Duodenal mucosa (tissue), 2 donors: ENCODE measurements around the gene KIAA0319L.
"Not testable (repeated sequence)": the region's sequence is repeated elsewhere in the genome, so short reads cannot be mapped to it uniquely, and the experiment has no call there.

Experiments
- H3K27ac ChIP-seq: one replicate; pipeline ENCODE4 v1.7.0; 2013; ENCODE audit warnings: low read depth, low read length
- H3K27me3 ChIP-seq, 2 donors: one replicate each; pipeline ENCODE4 v1.7.0; 2013; ENCODE audit warnings: low read length in 2 of 2, control low read depth in 1 of 2; ENCODE audit not compliant: insufficient read depth in 2 of 2, control insufficient read depth in 1 of 2
- H3K36me3 ChIP-seq, 2 donors: one replicate each; pipeline ENCODE4 v1.7.0; 2013; ENCODE audit warnings: low read length in 2 of 2, control low read depth in 1 of 2; ENCODE audit not compliant: insufficient read depth in 2 of 2, control insufficient read depth in 1 of 2
- H3K4me1 ChIP-seq, 2 donors: one replicate each; pipeline ENCODE4 v1.7.0; 2013; ENCODE audit warnings: low read length in 2 of 2, control low read depth in 1 of 2; ENCODE audit not compliant: insufficient read depth in 2 of 2, control insufficient read depth in 1 of 2
- H3K4me3 ChIP-seq, 2 donors: one replicate each; pipeline ENCODE4 v1.7.0; 2013; ENCODE audit warnings: low read length in 2 of 2, low read depth in 1 of 2
- H3K9ac ChIP-seq, 2 donors: one replicate each; pipeline ENCODE4 v1.7.0; 2013; ENCODE audit warnings: low read length in 2 of 2, low read depth in 1 of 2
- H3K9me3 ChIP-seq, 2 donors: one replicate each; pipeline ENCODE4 v1.7.0; 2013; ENCODE audit warnings: low read length in 2 of 2, control low read depth in 1 of 2; ENCODE audit not compliant: control insufficient read depth in 1 of 2

Gene KIAA0319L

DNA sequence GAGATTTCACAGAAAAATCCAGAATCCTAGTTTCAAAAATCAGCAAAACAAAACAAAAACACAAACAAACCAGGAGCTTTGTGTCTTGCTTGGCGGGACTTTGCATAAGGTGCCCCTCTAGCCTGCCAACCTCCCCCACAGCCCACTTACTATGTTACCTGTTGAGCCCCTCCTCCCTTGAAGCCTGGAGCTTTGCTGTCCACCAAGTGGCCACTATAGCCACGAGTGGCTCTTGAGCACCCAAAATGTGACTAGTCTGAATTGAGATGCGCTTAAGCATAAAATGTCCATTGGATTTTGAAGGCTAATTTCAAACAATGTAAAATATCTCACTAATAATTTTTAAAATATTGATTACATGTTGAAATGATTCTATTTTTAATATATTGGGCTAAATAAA, 28.1 kb upstream of the KIAA0319L start:
- Histone ChIP-seq H3K4me1 (no peaks in the 10 kb centered on the region), H3K4me3 (no peak overlapping the region), H3K36me3 (no peaks in the 10 kb centered on the region), H3K27me3 (no peaks in the 10 kb centered on the region), H3K9me3 (no peaks in the 10 kb centered on the region), H3K9ac (no peak overlapping the region), H3K27ac (no peak overlapping the region)

DNA sequence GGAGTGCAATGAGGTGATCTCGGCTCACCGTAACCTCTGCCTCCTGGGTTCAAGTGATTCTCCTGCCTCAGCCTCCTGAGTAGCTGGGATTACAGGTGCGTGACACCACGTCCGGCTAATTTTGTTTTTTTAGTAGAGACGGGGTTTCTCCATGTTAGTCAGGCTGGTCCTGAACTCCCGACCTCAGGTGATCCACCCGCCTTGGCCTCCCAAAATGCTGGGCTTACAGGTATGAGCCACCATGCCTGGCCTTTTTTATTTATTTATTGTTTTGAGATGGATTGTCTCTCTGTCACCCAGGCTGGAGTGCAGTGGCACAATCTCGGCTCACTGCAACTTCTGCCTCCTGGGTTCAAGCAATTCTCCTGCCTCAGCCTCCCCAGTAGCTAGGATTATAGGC, 24.4 kb upstream of the KIAA0319L start:
- not testable (repeated sequence) for H3K36me3 ChIP-seq, H3K9me3 ChIP-seq, H3K27ac ChIP-seq, H3K9ac ChIP-seq, H3K27me3 ChIP-seq, H3K4me3 ChIP-seq
- H3K4me1 ChIP-seq: peaks cover 5 to 15% of the 10 kb centered on the region in 2 donors

DNA sequence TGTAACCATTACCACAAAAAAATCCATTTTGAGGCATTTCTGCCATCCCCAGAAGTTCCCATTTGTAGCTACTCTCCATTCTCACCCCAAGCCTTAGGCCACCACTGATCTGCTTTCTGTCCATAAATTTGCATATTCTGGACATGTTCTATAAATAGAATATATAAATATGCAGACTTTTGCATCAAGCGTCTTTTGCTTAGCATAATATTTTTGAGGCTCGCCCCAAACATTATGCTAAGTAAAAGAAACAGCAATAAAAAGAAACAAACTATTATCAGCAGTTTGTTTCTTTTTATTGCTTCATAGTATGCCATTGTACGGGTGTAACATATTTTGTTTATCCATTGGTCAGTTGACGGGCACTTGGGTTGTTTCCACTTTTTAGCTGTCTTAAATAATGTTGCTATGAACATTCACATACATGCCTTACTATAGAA, 23.8 kb upstream of the KIAA0319L start:
- Histone ChIP-seq H3K4me3 (no peak overlapping the region), H3K9me3 (no peaks in the 10 kb centered on the region), H3K36me3 (no peaks in the 10 kb centered on the region), H3K27me3 (peaks cover 6 to 7% of the 10 kb centered on the region in 2 donors), H3K9ac (no peak overlapping the region), H3K27ac (no peak overlapping the region), H3K4me1 (peaks cover 5 to 15% of the 10 kb centered on the region in 2 donors)

DNA sequence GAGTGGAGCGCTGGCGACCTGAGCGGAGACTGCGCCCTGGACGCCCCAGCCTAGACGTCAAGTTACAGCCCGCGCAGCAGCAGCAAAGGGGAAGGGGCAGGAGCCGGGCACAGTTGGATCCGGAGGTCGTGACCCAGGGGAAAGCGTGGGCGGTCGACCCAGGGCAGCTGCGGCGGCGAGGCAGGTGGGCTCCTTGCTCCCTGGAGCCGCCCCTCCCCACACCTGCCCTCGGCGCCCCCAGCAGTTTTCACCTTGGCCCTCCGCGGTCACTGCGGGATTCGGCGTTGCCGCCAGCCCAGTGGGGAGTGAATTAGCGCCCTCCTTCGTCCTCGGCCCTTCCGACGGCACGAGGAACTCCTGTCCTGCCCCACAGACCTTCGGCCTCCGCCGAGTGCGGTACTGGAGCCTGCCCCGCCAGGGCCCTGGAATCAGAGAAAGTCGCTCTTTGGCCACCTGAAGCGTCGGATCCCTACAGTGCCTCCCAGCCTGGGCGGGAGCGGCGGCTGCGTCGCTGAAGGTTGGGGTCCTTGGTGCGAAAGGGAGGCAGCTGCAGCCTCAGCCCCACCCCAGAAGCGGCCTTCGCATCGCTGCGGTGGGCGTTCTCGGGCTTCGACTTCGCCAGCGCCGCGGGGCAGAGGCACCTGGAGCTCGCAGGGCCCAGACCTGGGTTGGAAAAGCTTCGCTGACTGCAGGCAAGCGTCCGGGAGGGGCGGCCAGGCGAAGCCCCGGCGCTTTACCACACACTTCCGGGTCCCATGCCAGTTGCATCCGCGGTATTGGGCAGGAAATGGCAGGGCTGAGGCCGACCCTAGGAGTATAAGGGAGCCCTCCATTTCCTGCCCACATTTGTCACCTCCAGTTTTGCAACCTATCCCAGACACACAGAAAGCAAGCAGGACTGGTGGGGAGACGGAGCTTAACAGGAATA, 20.1 kb upstream of the KIAA0319L start:
- Histone ChIP-seq H3K4me3 (peak overlapping the region; percentile 72 to 73), H3K27me3 (peaks cover 22 to 30% of the 10 kb centered on the region in 2 donors), H3K9ac (peak overlapping the region; percentile 30 to 66), H3K4me1 (peaks cover 15 to 21% of the 10 kb centered on the region in 2 donors), H3K9me3 (no peaks in the 10 kb centered on the region), H3K36me3 (no peaks in the 10 kb centered on the region), H3K27ac (no peak overlapping the region)

DNA sequence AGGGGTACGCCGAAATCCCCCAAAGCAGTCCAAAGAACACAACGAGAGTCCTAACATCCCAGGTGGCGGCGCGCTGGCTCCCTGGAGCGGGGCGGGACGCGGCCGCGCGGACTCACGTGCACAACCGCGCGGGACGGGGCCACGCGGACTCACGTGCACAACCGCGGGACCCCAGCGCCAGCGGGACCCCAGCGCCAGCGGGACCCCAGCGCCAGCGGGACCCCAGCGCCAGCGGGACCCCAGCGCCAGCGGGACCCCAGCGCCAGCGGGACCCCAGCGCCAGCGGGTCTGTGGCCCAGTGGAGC, 19.5 kb upstream of the KIAA0319L start:
- peaks cover 28 to 36% of the 10 kb centered on the region in 2 donors for H3K27me3 ChIP-seq
- H3K4me1 ChIP-seq: peaks cover 15 to 21% of the 10 kb centered on the region in 2 donors
- H3K4me3 ChIP-seq, H3K27ac ChIP-seq, H3K9me3 ChIP-seq, H3K36me3 ChIP-seq, H3K9ac ChIP-seq: not testable (repeated sequence)

DNA sequence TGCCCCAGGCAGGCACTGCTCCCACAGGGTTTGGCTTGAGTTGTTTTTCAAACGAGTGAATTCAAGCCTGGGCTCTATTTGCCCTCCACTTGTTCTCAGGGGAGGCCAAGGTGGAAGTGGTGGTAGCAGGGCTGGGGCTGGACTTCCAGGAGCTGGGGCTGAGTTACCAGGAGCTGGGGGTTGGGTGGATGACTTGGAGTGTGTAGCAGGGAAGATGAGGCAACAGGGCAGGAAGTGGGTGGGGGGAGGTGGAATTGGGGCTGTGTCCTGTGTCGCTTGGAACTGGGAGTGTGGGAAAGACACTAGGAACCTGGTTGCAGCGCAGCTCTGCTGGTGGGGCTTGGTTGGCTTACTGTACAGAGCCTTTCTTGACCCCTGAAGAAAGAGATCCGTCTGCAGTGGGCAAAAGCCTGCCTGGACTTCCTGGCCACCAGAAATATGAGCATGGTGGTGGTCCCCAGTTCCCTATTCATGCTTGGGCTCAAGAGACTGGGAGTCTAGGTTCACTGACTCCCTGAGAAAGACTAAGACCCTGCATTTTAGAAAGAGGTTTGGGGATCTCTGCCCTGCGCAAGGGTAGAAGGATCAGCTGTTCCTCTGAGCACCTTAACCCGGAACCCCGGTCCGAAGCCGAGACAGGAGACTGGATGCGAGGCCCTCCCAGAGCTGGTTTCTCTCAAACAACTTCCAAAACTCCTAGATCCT, 19.0 kb upstream of the KIAA0319L start:
- Histone ChIP-seq H3K4me1 (peaks cover 15 to 21% of the 10 kb centered on the region in 2 donors), H3K27me3 (peaks cover 33 to 41% of the 10 kb centered on the region in 2 donors), H3K27ac (no peak overlapping the region), H3K9me3 (no peaks in the 10 kb centered on the region), H3K9ac (no peak overlapping the region), H3K36me3 (no peaks in the 10 kb centered on the region), H3K4me3 (no peak overlapping the region)

DNA sequence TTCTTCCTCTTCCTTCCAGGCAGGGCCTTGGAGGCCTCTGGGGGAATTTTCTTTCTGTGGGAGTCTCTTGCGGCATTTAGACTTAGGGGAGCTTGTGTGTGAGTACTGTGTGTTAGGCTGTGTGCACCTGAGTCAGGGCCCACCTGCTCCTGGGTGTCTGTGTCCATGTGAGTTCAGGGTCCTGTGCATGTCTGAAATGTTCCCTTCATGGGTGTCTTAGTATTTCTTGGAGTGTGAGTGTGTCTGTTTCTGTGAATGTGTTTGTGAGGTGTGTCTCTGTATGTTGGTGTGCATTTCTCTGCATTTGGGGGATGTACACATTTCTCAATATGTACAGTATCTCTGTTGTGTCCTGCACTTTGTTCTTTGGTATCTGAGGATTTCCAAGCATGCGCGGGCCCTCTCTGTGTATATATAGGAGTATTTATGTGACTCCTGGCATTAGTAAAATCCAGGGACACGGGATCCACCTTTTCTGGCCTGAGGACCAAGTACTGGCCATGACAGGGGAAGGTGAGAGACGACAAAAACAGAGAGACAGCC, 18.3 kb upstream of the KIAA0319L start:
- Histone ChIP-seq H3K9ac (no peak overlapping the region), H3K36me3 (no peaks in the 10 kb centered on the region), H3K4me3 (no peak overlapping the region), H3K27me3 (peaks cover 35 to 44% of the 10 kb centered on the region in 2 donors), H3K27ac (no peak overlapping the region), H3K9me3 (no peaks in the 10 kb centered on the region), H3K4me1 (peaks cover 15 to 21% of the 10 kb centered on the region in 2 donors)

DNA sequence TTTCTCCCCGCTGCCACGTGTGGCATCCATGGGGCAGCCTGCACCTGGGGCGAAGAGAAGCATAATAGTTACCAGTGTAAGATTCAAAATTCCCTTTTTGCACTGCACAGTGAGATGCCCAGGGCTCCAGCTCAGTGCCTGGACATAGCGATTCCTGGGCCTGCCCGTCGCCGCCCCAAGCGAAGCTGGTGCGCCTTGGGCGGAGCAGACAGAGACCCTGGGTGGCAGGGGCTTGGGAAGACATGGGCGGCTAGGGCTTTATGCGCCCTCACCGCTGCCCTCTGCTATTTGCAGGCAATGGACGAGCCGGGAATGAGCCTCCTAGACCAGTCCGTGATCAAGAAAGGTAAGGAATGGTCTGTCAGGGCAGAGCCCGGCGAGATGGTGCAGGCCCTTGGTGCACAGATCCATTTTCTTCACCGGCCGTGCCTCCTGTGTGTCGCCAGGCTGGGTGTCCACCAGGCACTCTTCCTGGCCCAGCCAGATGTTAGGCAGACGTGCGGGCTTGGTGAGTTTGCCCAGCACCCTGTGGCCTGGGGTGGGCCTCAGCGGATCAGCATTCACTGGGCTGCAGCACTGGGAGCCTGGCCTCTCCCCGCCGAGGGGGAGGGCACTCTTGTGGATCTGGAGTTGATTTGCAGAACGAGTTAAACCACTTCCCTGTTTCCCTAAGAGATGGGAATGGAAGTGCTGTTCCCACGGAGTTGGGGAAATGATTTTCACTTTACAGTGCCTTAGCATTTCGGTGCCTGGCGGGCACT, 17.6 kb upstream of the KIAA0319L start:
- Histone ChIP-seq H3K4me1 (peaks cover 15 to 21% of the 10 kb centered on the region in 2 donors), H3K36me3 (no peaks in the 10 kb centered on the region), H3K9ac (no peak overlapping the region), H3K27ac (no peak overlapping the region), H3K27me3 (peaks cover 35 to 44% of the 10 kb centered on the region in 2 donors), H3K4me3 (no peak overlapping the region), H3K9me3 (no peaks in the 10 kb centered on the region)

DNA sequence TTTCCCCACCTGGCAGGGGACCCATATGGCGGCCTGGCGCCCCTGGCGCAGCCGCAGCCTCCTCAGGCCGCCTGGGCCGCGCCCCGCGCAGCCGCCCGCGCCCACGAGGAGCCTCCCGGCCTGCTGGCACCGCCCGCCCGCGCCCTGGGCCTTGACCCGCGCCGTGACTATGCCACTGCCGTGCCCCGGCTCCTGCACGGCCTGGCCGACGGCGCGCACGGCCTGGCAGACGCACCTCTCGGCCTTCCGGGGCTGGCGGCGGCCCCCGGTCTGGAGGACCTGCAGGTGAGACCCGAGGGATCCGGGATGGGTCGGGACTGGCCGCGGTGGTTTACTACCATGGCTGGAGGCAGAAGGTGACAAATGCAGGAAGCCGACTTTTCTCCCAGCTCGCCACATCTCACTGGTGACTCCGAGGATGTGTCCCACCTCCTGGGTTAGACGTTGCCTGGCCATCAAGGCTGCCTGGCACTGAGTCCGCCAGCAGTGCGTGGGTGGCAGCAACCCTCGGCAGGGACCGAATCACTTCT, 17.0 kb upstream of the KIAA0319L start:
- Histone ChIP-seq H3K9me3 (no peaks in the 10 kb centered on the region), H3K27me3 (peaks cover 35 to 44% of the 10 kb centered on the region in 2 donors), H3K4me3 (no peak overlapping the region), H3K9ac (no peak overlapping the region), H3K27ac (no peak overlapping the region), H3K36me3 (no peaks in the 10 kb centered on the region), H3K4me1 (peaks cover 15 to 21% of the 10 kb centered on the region in 2 donors)
